Esophagus muscularis mucosa (tissue), 4 donors: ENCODE results near the gene NEDD1. TPM values are rescaled to one million over a fixed set of nuclear protein-coding genes. Genes with fewer than 3 reads are reported as not detected.

Experiments
- DNase-seq: peaks from one replicate; pipeline ENCODE4 v3.0.0-alpha.2; 2017; ENCODE audit errors: extremely low spot score
- H3K27ac ChIP-seq, 4 donors: fragments of 200-600 bp; sonication (generic); replicated peaks in 1 of 4; 1 replicate in 3 of 4; 2 replicates in 1 of 4; pipeline ENCODE4 v1.5.1; 2016 to 2019; ENCODE audit warnings: mild to moderate bottlenecking in 1 of 4
- H3K27me3 ChIP-seq, 4 donors: fragments of 200-600 bp; sonication (generic); one replicate each; pipeline versions ENCODE4 v1.5.1 to v1.6.0; 2016 to 2019
- H3K36me3 ChIP-seq, 4 donors: fragments of 200-600 bp; sonication (generic); one replicate each; pipeline ENCODE4 v1.5.1; 2016 to 2019
- H3K4me1 ChIP-seq, 4 donors: fragments of 200-600 bp; sonication (generic); one replicate each; pipeline ENCODE4 v1.5.1; 2016 to 2019
- H3K4me3 ChIP-seq, 4 donors: fragments of 200-600 bp; sonication (generic); 1 replicate in 2 of 4; 2 replicates in 2 of 4; pipeline ENCODE4 v1.5.1; 2016 to 2019; ENCODE audit warnings: mild to moderate bottlenecking in 4 of 4, moderate library complexity in 1 of 4
- H3K9me3 ChIP-seq, 4 donors: fragments of 200-600 bp; sonication (generic); 1 replicate in 3 of 4; 2 replicates in 1 of 4; pipeline ENCODE4 v1.5.1; 2016 to 2019
- CTCF ChIP-seq, 3 experiments: fragments of 200-600 bp in 2 of 3; fragments of 450-650 bp in 1 of 3; sonication (generic) in 2 of 3; IDR thresholded peaks; one replicate each; pipeline ENCODE4 v1.5.1; 2017 to 2019; ENCODE audit warnings: antibody characterized with exemption in 3 of 3, mild to moderate bottlenecking in 2 of 3, moderate library complexity in 1 of 3
- EP300 ChIP-seq: sonication (generic); formaldehyde crosslinking; IDR thresholded peaks from one replicate; pipeline ENCODE4 v1.6.1; 2017; ENCODE audit warnings: antibody characterized with exemption
- POLR2A ChIP-seq: fragments of 450-650 bp; IDR thresholded peaks from one replicate; pipeline ENCODE4 v1.6.1; 2017; ENCODE audit warnings: antibody characterized with exemption, moderate library complexity, mild to moderate bottlenecking, low read depth
- POLR2AphosphoS5 ChIP-seq, 2 donors: sonication (generic); formaldehyde crosslinking; IDR thresholded peaks; one replicate each; pipeline ENCODE4 v1.6.1; 2017; ENCODE audit warnings: antibody characterized with exemption in 2 of 2
- WGBS: methylation state at CpG from one replicate; pipeline ENCODE4 v1.1.5; 2018; 5-methylcytosine and 5-hydroxymethylcytosine counted together
- intact Hi-C: fragments of 100-400 bp; cut with DNase I; formaldehyde crosslinking; loops from one replicate; pipeline ENCODE4 v1.15.1; 2023
- total RNA-seq, 4 donors: library from RNA; depleted of rRNA; stranded (reverse); fragments of >200 nt; gene quantifications; one replicate each; pipeline versions ENCODE4 v1.1.0 to v1.2.1, GENCODE V29; 2016

Gene NEDD1
- total RNA-seq, 4 donors from 2014 or later = 16.2 to 27.0 (median 17.4) TPM

GRCh38 chr12:96919510-96920210, 12.6 kb downstream of the NEDD1 start:
- intact Hi-C loops = no loop called here
- Histone ChIP-seq H3K9me3 (no peaks in the 10 kb centered on the region), H3K4me1 (no peaks in the 10 kb centered on the region), H3K4me3 (no peak overlapping the region), H3K27me3 (no peaks in the 10 kb centered on the region), H3K36me3 (peaks cover 0 to 12% (median 4%) of the 10 kb centered on the region in 4 donors), H3K27ac (no peak overlapping the region)
- no peak for DNase-seq
- TF ChIP-seq POLR2AphosphoS5 (IDR thresholded peaks at IDR 0.05) (no peak), POLR2A (no peak), CTCF (IDR thresholded peaks at IDR 0.05) (no peak), EP300 (no peak)
- WGBS = 93% methylated on average over 2 of the region's 2 CpGs

GRCh38 chr12:96948782-96949181, 41.7 kb downstream of the NEDD1 start:
- Histone ChIP-seq H3K36me3 (peaks cover 21 to 62% (median 40%) of the 10 kb centered on the region in 4 donors), H3K4me1 (no peaks in the 10 kb centered on the region), H3K9me3 (no peaks in the 10 kb centered on the region), H3K27ac (no peak overlapping the region), H3K4me3 (no peak overlapping the region), H3K27me3 (no peaks in the 10 kb centered on the region)
- intact Hi-C loops = no loop called here
- WGBS = 100% methylated on average over 2 of the region's 2 CpGs
- TF ChIP-seq POLR2AphosphoS5 (IDR thresholded peaks at IDR 0.05) (no peak), CTCF (IDR thresholded peaks at IDR 0.05) (no peak), POLR2A (no peak), EP300 (no peak)
- DNase-seq = no peak

GRCh38 chr12:96979532-96979931, 72.5 kb downstream of the NEDD1 start:
- no peak for TF ChIP-seq EP300
- no peak for TF ChIP-seq CTCF (IDR thresholded peaks at IDR 0.05)
- no peak for TF ChIP-seq POLR2A
- no peak for TF ChIP-seq POLR2AphosphoS5 (IDR thresholded peaks at IDR 0.05)
- Histone ChIP-seq H3K4me1 (peaks cover 0 to 10% (median 6%) of the 10 kb centered on the region in 4 donors), H3K9me3 (no peaks in the 10 kb centered on the region), H3K4me3 (no peak overlapping the region), H3K27ac (no peak overlapping the region), H3K36me3 (no peaks in the 10 kb centered on the region), H3K27me3 (no peaks in the 10 kb centered on the region)
- no peak for DNase-seq
- intact Hi-C loops = no loop called here
- 93% methylated on average over 3 of the region's 3 CpGs for WGBS

GRCh38 chr12:96980991-96981414, 73.9 kb downstream of the NEDD1 start:
- Histone ChIP-seq H3K27ac (no peak overlapping the region), H3K36me3 (no peaks in the 10 kb centered on the region), H3K4me3 (no peak overlapping the region), H3K9me3 (no peaks in the 10 kb centered on the region), H3K4me1 (peaks cover 5 to 19% (median 17%) of the 10 kb centered on the region in 4 donors), H3K27me3 (peaks cover 0 to 10% (median 0%) of the 10 kb centered on the region in 4 donors)
- intact Hi-C loops = loop anchor here (10.0 kb wide), 1 partner anchor 1394 kb away; no protein-coding TSS in a partner anchor
- TF ChIP-seq POLR2AphosphoS5 (IDR thresholded peaks at IDR 0.05) (no peak), CTCF (IDR thresholded peaks at IDR 0.05) (no peak), EP300 (no peak), POLR2A (no peak)
- 29% methylated on average over 6 of the region's 6 CpGs for WGBS
- DNase-seq = no peak
